H1 (cell line): Measurements from ENCODE around the gene MRGPRX4. TPM values are rescaled to one million over a fixed set of nuclear protein-coding genes. Genes with fewer than 3 reads are reported as not detected.

ENCODE experiments used
- CTCF ChIA-PET: fragments of 300-600 bp; sonication (Branson Sonifier 250); formaldehyde crosslinking; loops from one replicate; lab custom pipeline; 2021; ENCODE audit not compliant: partially characterized antibody; lab: Charles Lee
- POLR2A ChIA-PET: fragments of 300-600 bp; sonication (Branson Sonifier 250); formaldehyde crosslinking; loops from one replicate; lab custom pipeline; 2021; ENCODE audit warnings: inconsistent platforms; ENCODE audit not compliant: partially characterized antibody; lab: Charles Lee
- DNase-seq, 2 experiments: peaks; one replicate each; pipeline versions ENCODE4 v3.0.0 to v3.0.0-alpha.2; 2010 to 2022; ENCODE audit warnings: low spot score in 2 of 2, low read depth in 1 of 2, mixed read lengths in 1 of 2
- FAIRE-seq: peaks from 2 replicates; lab custom pipeline; 2011; peaks lifted over from hg19 to GRCh38; lab: Jason Lieb, UNC
- H2AFZ ChIP-seq: 2 replicates; pipeline ENCODE4 v1.8.1; 2012; ENCODE audit warnings: low read length, inconsistent platforms
- H2AK5ac ChIP-seq: 2 replicates; pipeline ENCODE4 v1.6.1; 2013; ENCODE audit warnings: low read depth, low read length
- H2BK120ac ChIP-seq: replicated peaks from 2 replicates; pipeline ENCODE3; 2013; ENCODE audit warnings: low read depth, low read length, inconsistent platforms
- H2BK12ac ChIP-seq: 2 replicates; pipeline ENCODE4 v1.6.1; 2013; ENCODE audit warnings: low read depth, low read length
- H2BK15ac ChIP-seq: 2 replicates; pipeline ENCODE4 v1.6.1; 2013; ENCODE audit warnings: low read length
- H2BK20ac ChIP-seq: 2 replicates; pipeline ENCODE4 v1.6.1; 2013; ENCODE audit warnings: low read length
- H2BK5ac ChIP-seq: 2 replicates; pipeline ENCODE4 v1.6.1; 2013; ENCODE audit warnings: low read depth, low read length
- H3K14ac ChIP-seq: 2 replicates; pipeline ENCODE4 v1.6.1; 2013; ENCODE audit warnings: inconsistent platforms; ENCODE audit not compliant: insufficient read length
- H3K18ac ChIP-seq: 2 replicates; pipeline ENCODE4 v1.6.1; 2013; ENCODE audit warnings: low read length; ENCODE audit errors: extremely low read depth
- H3K23ac ChIP-seq: 2 replicates; pipeline ENCODE4 v1.6.1; 2013; ENCODE audit warnings: inconsistent platforms; ENCODE audit not compliant: insufficient read length
- H3K23me2 ChIP-seq: 2 replicates; pipeline ENCODE4 v1.6.1; 2013; ENCODE audit warnings: low read depth, low read length
- H3K27ac ChIP-seq: 2 replicates; pipeline ENCODE4 v1.6.1; 2011; ENCODE audit warnings: low read depth, low read length, inconsistent platforms
- H3K27me3 ChIP-seq, 4 experiments: replicated peaks in 1 of 4; 1 replicate in 1 of 4; 2 replicates in 3 of 4; pipeline versions ENCODE4 v1.6.1 to v1.8.1; 2011 to 2013; ENCODE audit warnings: low read length in 3 of 4, mild to moderate bottlenecking in 3 of 4, inconsistent platforms in 2 of 4, mixed read lengths in 2 of 4, moderate library complexity in 1 of 4; ENCODE audit not compliant: control insufficient read depth in 3 of 4, insufficient read depth in 3 of 4; ENCODE audit errors: extremely low read depth in 1 of 4
- H3K36me3 ChIP-seq, 4 experiments: 2 replicates each; pipeline versions ENCODE4 v1.6.1 to v1.8.1; 2011 to 2013; ENCODE audit warnings: mild to moderate bottlenecking in 4 of 4, low read length in 3 of 4, moderate library complexity in 2 of 4, control low read depth in 1 of 4, inconsistent platforms in 1 of 4; ENCODE audit not compliant: insufficient read depth in 4 of 4, control insufficient read depth in 2 of 4
- H3K4ac ChIP-seq: replicated peaks from 2 replicates; pipeline ENCODE3; 2013; ENCODE audit warnings: low read length, low read depth, mixed read lengths, inconsistent platforms; ENCODE audit not compliant: insufficient read length
- H3K4me1 ChIP-seq, 4 experiments: replicated peaks in 1 of 4; 1 replicate in 1 of 4; 2 replicates in 3 of 4; pipeline versions ENCODE4 v1.6.1 to v1.8.1; 2011 to 2013; ENCODE audit warnings: low read length in 3 of 4, inconsistent platforms in 2 of 4, mixed read lengths in 1 of 4; ENCODE audit not compliant: insufficient read depth in 4 of 4, control insufficient read depth in 3 of 4
- H3K4me2 ChIP-seq, 2 experiments: 2 replicates each; pipeline versions ENCODE4 v1.6.1 to v1.8.1; 2011 to 2013; ENCODE audit warnings: low read depth in 2 of 2, low read length in 2 of 2, control low read depth in 1 of 2, inconsistent platforms in 1 of 2, mild to moderate bottlenecking in 1 of 2; ENCODE audit not compliant: insufficient read depth in 1 of 2
- H3K4me3 ChIP-seq, 4 experiments: fragments of 200-600, 300-600 bp in 1 of 4; sonication (generic), shearing (Covaris generic), sonication (Bioruptor Twin) in 1 of 4; 2 replicates each; pipeline versions ENCODE4 v1.5.1 to v1.8.1; 2011 to 2016; ENCODE audit warnings: low read length in 4 of 4, low read depth in 3 of 4, control low read depth in 2 of 4, inconsistent platforms in 2 of 4, mild to moderate bottlenecking in 2 of 4, mixed read lengths in 1 of 4, moderate library complexity in 1 of 4; ENCODE audit not compliant: insufficient read depth in 2 of 4; ENCODE audit errors: extremely low read depth in 1 of 4
- H3K56ac ChIP-seq: replicated peaks from 2 replicates; pipeline ENCODE3; 2013; ENCODE audit warnings: low read depth, mild to moderate bottlenecking, mixed read lengths, low read length, inconsistent platforms; ENCODE audit not compliant: insufficient read length
- H3K79me1 ChIP-seq: 2 replicates; pipeline ENCODE4 v1.6.1; 2013; ENCODE audit warnings: low read depth, low read length, control low read depth
- H3K79me2 ChIP-seq, 2 experiments: 2 replicates each; pipeline versions ENCODE4 v1.6.1 to v1.8.1; 2012 to 2013; ENCODE audit warnings: low read length in 2 of 2, mild to moderate bottlenecking in 2 of 2, inconsistent platforms in 1 of 2; ENCODE audit not compliant: insufficient read depth in 2 of 2, control insufficient read depth in 1 of 2
- H3K9ac ChIP-seq, 4 experiments: replicated peaks in 1 of 4; 1 replicate in 1 of 4; 2 replicates in 3 of 4; pipeline versions ENCODE4 v1.6.1 to v1.8.1; 2011 to 2013; ENCODE audit warnings: low read depth in 3 of 4, low read length in 3 of 4, control low read depth in 2 of 4, mild to moderate bottlenecking in 2 of 4, moderate library complexity in 2 of 4, inconsistent platforms in 1 of 4; ENCODE audit errors: extremely low read depth in 1 of 4
- H3K9me3 ChIP-seq, 2 experiments: 2 replicates each; pipeline versions ENCODE4 v1.6.1 to v1.8.1; 2012 to 2013; ENCODE audit warnings: mild to moderate bottlenecking in 2 of 2, moderate library complexity in 2 of 2, control low read depth in 1 of 2, inconsistent platforms in 1 of 2, low read depth in 1 of 2, low read length in 1 of 2, mixed read lengths in 1 of 2; ENCODE audit not compliant: insufficient read depth in 2 of 2
- H4K20me1 ChIP-seq, 2 experiments: replicated peaks in 1 of 2; 2 replicates each; pipeline versions ENCODE3 to v1.8.1; 2011 to 2013; ENCODE audit warnings: inconsistent platforms in 2 of 2, low read length in 2 of 2, mild to moderate bottlenecking in 1 of 2; ENCODE audit not compliant: insufficient read depth in 2 of 2, control insufficient read depth in 1 of 2
- H4K5ac ChIP-seq: 2 replicates; pipeline ENCODE4 v1.6.1; 2013; ENCODE audit warnings: low read length, low read depth, mixed read lengths, inconsistent platforms; ENCODE audit not compliant: insufficient read length
- H4K8ac ChIP-seq: 2 replicates; pipeline ENCODE4 v1.8.0; 2013; ENCODE audit warnings: mild to moderate bottlenecking, moderate library complexity, low read length, inconsistent platforms; ENCODE audit not compliant: insufficient read depth; ENCODE audit errors: extremely low read depth
- H4K91ac ChIP-seq: replicated peaks from 2 replicates; pipeline ENCODE3; 2013; ENCODE audit warnings: low read length, mixed read lengths, inconsistent platforms; ENCODE audit not compliant: insufficient read length
- ASH2L ChIP-seq: fragments of 200-600, 300-600 bp; sonication (generic); IDR thresholded peaks from one replicate; pipeline ENCODE4 v1.7.1; 2017; ENCODE audit warnings: low read length
- BACH1 ChIP-seq: IDR thresholded peaks from 2 replicates; pipeline ENCODE4 v1.6.1; 2012; ENCODE audit warnings: low read length, improper control_type of control experiment
- BRCA1 ChIP-seq: IDR thresholded peaks from 2 replicates; pipeline ENCODE4 v1.6.1; 2012; ENCODE audit warnings: low read depth, low read length, improper control_type of control experiment
- CBX5 ChIP-seq: fragments of 300-800, 300-1000 bp; sonication (generic); IDR thresholded peaks from 2 replicates; pipeline ENCODE4 v1.7.1; 2016; ENCODE audit warnings: antibody characterized with exemption, low read length, low read depth
- CHD1 ChIP-seq: IDR thresholded peaks from 2 replicates; pipeline ENCODE4 v1.6.1; 2012; ENCODE audit warnings: low read depth, low read length, improper control_type of control experiment
- EGR1 ChIP-seq: IDR thresholded peaks from 2 replicates; pipeline ENCODE4 v1.6.1; 2011; ENCODE audit warnings: low read depth, low read length, borderline replicate concordance
- GTF2F1 ChIP-seq: IDR thresholded peaks from 2 replicates; pipeline ENCODE4 v1.6.1; 2012; ENCODE audit warnings: low read depth, low read length, improper control_type of control experiment, borderline replicate concordance
- HDAC6 ChIP-seq: IDR thresholded peaks from one replicate; pipeline ENCODE4 v1.7.1; 2012; ENCODE audit warnings: low read depth, mild to moderate bottlenecking, inconsistent platforms, low read length, moderate library complexity
- KDM4A ChIP-seq: IDR thresholded peaks from one replicate; pipeline ENCODE4 v1.7.1; 2012; ENCODE audit warnings: low read depth, mild to moderate bottlenecking, moderate library complexity, low read length, inconsistent platforms; ENCODE audit not compliant: severe bottlenecking
- NANOG ChIP-seq: IDR thresholded peaks from 2 replicates; pipeline ENCODE4 v1.6.1; 2011; ENCODE audit warnings: low read length, low read depth, mild to moderate bottlenecking, inconsistent platforms; ENCODE audit not compliant: insufficient read depth, poor library complexity, severe bottlenecking
- RNF2 ChIP-seq: fragments of 200-900, 300-1000 bp; sonication (generic); IDR thresholded peaks from 2 replicates; pipeline ENCODE4 v1.7.1; 2016; ENCODE audit warnings: borderline replicate concordance, low read depth, mild to moderate bottlenecking, antibody characterized with exemption, low read length; ENCODE audit not compliant: poor library complexity, severe bottlenecking; ENCODE audit errors: missing control alignments
- RXRA ChIP-seq: IDR thresholded peaks from 2 replicates; pipeline ENCODE4 v1.6.1; 2011; ENCODE audit warnings: low read depth, mild to moderate bottlenecking, low read length, moderate library complexity; ENCODE audit not compliant: insufficient read depth
- SIX5 ChIP-seq: IDR thresholded peaks from 2 replicates; pipeline ENCODE4 v1.6.1; 2011; ENCODE audit warnings: mild to moderate bottlenecking, low read depth, low read length
- TAF7 ChIP-seq: optimal IDR thresholded peaks from 2 replicates; pipeline ENCODE3; 2011; ENCODE audit warnings: low read depth, mild to moderate bottlenecking, inconsistent platforms, low read length, moderate library complexity, borderline replicate concordance
- WGBS, 2 experiments: shearing (Covaris generic) in 1 of 2; methylation state at CpG; one replicate each; pipeline versions ENCODE4 v1.1.6 to v1.1.7; 2013 to 2015; ENCODE audit warnings: low lambda C conversion rate in 2 of 2, mixed read lengths in 2 of 2, inconsistent platforms in 1 of 2, low coverage in 1 of 2, missing lambda C conversion rate in 1 of 2; ENCODE audit not compliant: insufficient replicate concordance in 2 of 2, insufficient coverage in 1 of 2, insufficient read length in 1 of 2; ENCODE audit errors: extremely low coverage in 1 of 2, missing lambda C conversion rate in 1 of 2; 5-methylcytosine and 5-hydroxymethylcytosine counted together
- polyA plus RNA-seq, 7 experiments: library from polyadenylated mRNA; depleted of rRNA in 3 of 7; stranded (reverse) in 5 of 7; unstranded in 2 of 7; fragments of >200 nt in 5 of 7; fragments of 200-250 nt in 2 of 7; gene quantifications; 1 replicate in 5 of 7; 2 replicates in 1 of 7; 4 replicates in 1 of 7; pipeline versions ENCODE4 v1.2.1 to v1.2.3, GENCODE V29; 2011 to 2013; ENCODE audit warnings: missing spikeins in 2 of 7, mixed read lengths in 2 of 7
- total RNA-seq: library from RNA; stranded (reverse); fragmentation: NEBNext Ultra II Directional; extraction: Animal tissue kit (Norgen Biotek cat#: 25700); gene quantifications from 2 replicates; pipeline ENCODE4 v1.2.1, GENCODE V29; 2021

The MRGPRX4 gene
- total and polyA plus RNA-seq, 2 of the 8 experiments (the other 6 are each of a cell fraction or from before 2014, with no cell fraction given): not detected

DNA sequence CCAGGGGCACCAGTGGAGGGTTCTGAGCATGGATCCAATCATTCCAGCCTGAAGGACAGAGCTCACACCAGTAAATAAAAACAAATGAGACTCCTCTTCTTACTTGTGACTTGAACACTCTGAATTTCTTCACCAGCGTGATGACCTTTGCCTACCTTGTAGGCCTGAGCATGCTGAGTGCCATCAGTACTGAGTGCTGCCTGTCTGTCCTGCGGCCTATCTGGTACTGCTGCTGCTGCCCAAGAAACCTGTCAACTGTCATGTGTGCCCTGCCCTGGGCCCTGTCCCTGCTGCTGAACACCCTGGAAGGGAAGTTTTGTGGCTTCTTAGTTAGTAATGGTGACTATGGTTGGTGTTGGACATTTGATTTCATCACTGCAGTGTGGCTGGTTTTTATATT, 23.9 kb downstream of the MRGPRX4 start:
- WGBS, 2 experiments: 97% methylated on average over 2 of the region's 2 CpGs; no CpG with 5 or more reads in 1 of the 2 experiments
- Histone ChIP-seq H4K5ac (no peak overlapping the region), H3K9ac (no peak overlapping the region), H2BK12ac (no peak overlapping the region), H3K4me2 (no peak overlapping the region), H3K4me1 (no peaks in the 10 kb centered on the region), H2BK15ac (no peak overlapping the region), H2BK120ac (no peak overlapping the region), H3K36me3 (no peaks in the 10 kb centered on the region), H2BK20ac (no peak overlapping the region), H4K8ac (no peak overlapping the region), H3K27ac (no peak overlapping the region), H3K18ac (no peak overlapping the region), H2AFZ (no peak overlapping the region), H4K91ac (no peak overlapping the region), H3K14ac (no peak overlapping the region), H4K20me1 (no peaks in the 10 kb centered on the region), H2BK5ac (no peak overlapping the region), H2AK5ac (no peak overlapping the region), H3K79me2 (no peaks in the 10 kb centered on the region), H3K23me2 (no peaks in the 10 kb centered on the region), H3K79me1 (no peaks in the 10 kb centered on the region), H3K27me3 (no peaks in the 10 kb centered on the region), H3K9me3 (no peaks in the 10 kb centered on the region), H3K4ac (no peak overlapping the region), H3K23ac (no peak overlapping the region), H3K56ac (no peak overlapping the region), H3K4me3 (no peak overlapping the region)
- ChIA-PET CTCF (interaction anchor here (1.8 kb wide), 1 partner anchor 81 kb away, joined by 9 read pairs; no protein-coding TSS in a partner anchor), POLR2A (no interaction called here)
- DNase-seq (no peak), FAIRE-seq (no peak)
- TF ChIP-seq GTF2F1 (no peak), SIX5 (no peak), TAF7 (no peak), BRCA1 (no peak), HDAC6 (no peak), CBX5 (no peak), ASH2L (no peak), RNF2 (no peak), KDM4A (no peak), EGR1 (no peak), RXRA (no peak), CHD1 (no peak), NANOG (no peak), BACH1 (no peak)
